ENCODE results near the gene EHF.

Gene EHF

GRCh38 chr11:34620820-34621792, at the start of gene EHF:
Gene EHF (plus strand): TSS chr11:34621093. CDS start chr11:34642631, 21,538 bp downstream.
- ChIA-PET POLR2A (no interaction called here), CTCF (no interaction called here)
- TF ChIP-seq L3MBTL2 (conservative IDR thresholded peaks at IDR 0.05) (no peak), HDGF (IDR thresholded peaks at IDR 0.05; ENCODE audit: borderline replicate concordance) (no peak), SP1 (IDR thresholded peaks at IDR 0.05) (no peak), BHLHE40 (IDR thresholded peaks at IDR 0.05; ENCODE audit: borderline replicate concordance) (no peak), FOXK2 (IDR thresholded peaks at IDR 0.05) (no peak), TARDBP (IDR thresholded peaks at IDR 0.05) (no peak), SUZ12 (IDR thresholded peaks at IDR 0.05) (no peak), FOXA1 (IDR thresholded peaks at IDR 0.05) (no peak), ELF4 (IDR thresholded peaks at IDR 0.05) (no peak), CTBP1 (IDR thresholded peaks at IDR 0.05; ENCODE audit: borderline replicate concordance) (no peak), FOXM1 (IDR thresholded peaks at IDR 0.05; ENCODE audit: borderline replicate concordance) (no peak), LEF1 (IDR thresholded peaks at IDR 0.05; ENCODE audit: borderline replicate concordance) (no peak), ZNF384 (IDR thresholded peaks at IDR 0.05) (no peak)
- DNase-seq (ENCODE audit: extremely low spot score) = no peak

- ChIA-PET POLR2A (no interaction called here), CTCF (no interaction called here)
- DNase-seq (ENCODE audit: extremely low spot score) = no peak
- TF ChIP-seq SUZ12 (IDR thresholded peaks at IDR 0.05) (no peak), NFRKB (IDR thresholded peaks at IDR 0.05) (no peak)
Measured at GRCh38 chr11:34573537-34573936, 47.4 kb upstream of the EHF start.

- no peak for TF ChIP-seq L3MBTL2 (conservative IDR thresholded peaks at IDR 0.05)
- no peak for TF ChIP-seq CTBP1 (IDR thresholded peaks at IDR 0.05; ENCODE audit: borderline replicate concordance)
- TF ChIP-seq LEF1 (IDR thresholded peaks at IDR 0.05; ENCODE audit: borderline replicate concordance) = no peak
- TF ChIP-seq NFRKB (IDR thresholded peaks at IDR 0.05) = no peak
- no peak for TF ChIP-seq FOXA1 (IDR thresholded peaks at IDR 0.05)
- no peak for TF ChIP-seq SUZ12 (IDR thresholded peaks at IDR 0.05)
- TF ChIP-seq ARNT (IDR thresholded peaks at IDR 0.05) = no peak
- no peak for TF ChIP-seq FOXK2 (IDR thresholded peaks at IDR 0.05)
- POLR2A ChIA-PET = no interaction called here
- CTCF ChIA-PET = interaction anchor here (1.5 kb wide), 1 partner anchor 12 kb away, joined by 3 read pairs; no protein-coding TSS in a partner anchor
- no peak for DNase-seq (ENCODE audit: extremely low spot score)
Measured at GRCh38 chr11:34575261-34575660, 45.6 kb upstream of the EHF start.

- no peak for DNase-seq (ENCODE audit: extremely low spot score)
- ChIA-PET CTCF (interaction anchor here (1.5 kb wide), 1 partner anchor 11 kb away, joined by 3 read pairs; no protein-coding TSS in a partner anchor), POLR2A (no interaction called here)
- TF ChIP-seq CTBP1 (IDR thresholded peaks at IDR 0.05; ENCODE audit: borderline replicate concordance) = no peak
- TF ChIP-seq LEF1 (IDR thresholded peaks at IDR 0.05; ENCODE audit: borderline replicate concordance) = no peak
- no peak for TF ChIP-seq TARDBP (IDR thresholded peaks at IDR 0.05)
- TF ChIP-seq SP1 (IDR thresholded peaks at IDR 0.05) = no peak
- no peak for TF ChIP-seq SUZ12 (IDR thresholded peaks at IDR 0.05)
- no peak for TF ChIP-seq ARNT (IDR thresholded peaks at IDR 0.05)
- no peak for TF ChIP-seq FOXK2 (IDR thresholded peaks at IDR 0.05)
- no peak for TF ChIP-seq ZNF384 (IDR thresholded peaks at IDR 0.05)
Measured at GRCh38 chr11:34575671-34576070, 45.2 kb upstream of the EHF start.

GRCh38 chr11:34576331-34576730, 44.6 kb upstream of the EHF start:
- CTCF ChIA-PET = no interaction called here
- TF ChIP-seq ARNT (IDR thresholded peaks at IDR 0.05) (no peak), SUZ12 (IDR thresholded peaks at IDR 0.05) (no peak), SP1 (IDR thresholded peaks at IDR 0.05) (no peak), CTBP1 (IDR thresholded peaks at IDR 0.05; ENCODE audit: borderline replicate concordance) (no peak), NFRKB (IDR thresholded peaks at IDR 0.05) (no peak)
- no peak for DNase-seq (ENCODE audit: extremely low spot score)
- POLR2A ChIA-PET = no interaction called here

- ChIA-PET CTCF (no interaction called here), POLR2A (no interaction called here)
- no peak for DNase-seq (ENCODE audit: extremely low spot score)
- TF ChIP-seq SP1 (IDR thresholded peaks at IDR 0.05) = no peak
- no peak for TF ChIP-seq SUZ12 (IDR thresholded peaks at IDR 0.05)
- no peak for TF ChIP-seq FOXA1 (IDR thresholded peaks at IDR 0.05)
- TF ChIP-seq FOXK2 (IDR thresholded peaks at IDR 0.05) = no peak
- TF ChIP-seq ARNT (IDR thresholded peaks at IDR 0.05) = no peak
Measured at GRCh38 chr11:34583818-34584217, 37.1 kb upstream of the EHF start.

GRCh38 chr11:34585304-34585734, 35.6 kb upstream of the EHF start:
- POLR2A ChIA-PET = no interaction called here
- no peak for TF ChIP-seq FOXA1 (IDR thresholded peaks at IDR 0.05)

GRCh38 chr11:34585735-34586487, 35.0 kb upstream of the EHF start:
- CTCF ChIA-PET = interaction anchor here (0.7 to 2.7 kb wide), 5 partner anchors 9 to 313 kb away, joined by 3 to 8 read pairs (median 3); no protein-coding TSS in a partner anchor
- TF ChIP-seq FOXM1 (IDR thresholded peaks at IDR 0.05; ENCODE audit: borderline replicate concordance) = no peak
- no peak for TF ChIP-seq TARDBP (IDR thresholded peaks at IDR 0.05)
- no peak for TF ChIP-seq CTBP1 (IDR thresholded peaks at IDR 0.05; ENCODE audit: borderline replicate concordance)
- TF ChIP-seq FOXK2 (IDR thresholded peaks at IDR 0.05) = no peak
- no peak for TF ChIP-seq SP1 (IDR thresholded peaks at IDR 0.05)
- TF ChIP-seq FOXA1 (IDR thresholded peaks at IDR 0.05) = no peak
- no peak for TF ChIP-seq BHLHE40 (IDR thresholded peaks at IDR 0.05; ENCODE audit: borderline replicate concordance)
- POLR2A ChIA-PET = no interaction called here
- DNase-seq (ENCODE audit: extremely low spot score) = peak; percentile 46

More at GRCh38 chr11:34585304-34585734, 35.6 kb upstream of the EHF start:
- CTCF ChIA-PET = interaction anchor here (0.7 to 2.7 kb wide), 3 partner anchors 9 to 314 kb away, joined by 3 to 8 read pairs (median 3); no protein-coding TSS in a partner anchor
- DNase-seq (ENCODE audit: extremely low spot score) = no peak
